OCI-LY1 (cell line): ENCODE results near the gene ITGAV.

Source experiments
- H2AFZ ChIP-seq: fragments of 200-600 bp; sonication (generic), shearing (Covaris generic); 2 replicates; pipeline ENCODE4 v1.6.0; 2014; ENCODE audit warnings: antibody characterized with exemption, mild to moderate bottlenecking, low read length
- H3F3A ChIP-seq: fragments of 200-600 bp; sonication (generic), shearing (Covaris generic); 2 replicates; pipeline ENCODE4 v1.6.0; 2014; ENCODE audit warnings: mild to moderate bottlenecking, antibody characterized with exemption, low read length, moderate library complexity; ENCODE audit not compliant: insufficient read depth
- H3K27ac ChIP-seq: fragments of 200-600 bp; sonication (generic); 2 replicates; pipeline ENCODE4 v1.5.1; 2014; ENCODE audit warnings: low read length, mixed run types, mild to moderate bottlenecking, low read depth; ENCODE audit not compliant: poor library complexity, severe bottlenecking
- H3K27me3 ChIP-seq: fragments of 200-600 bp; sonication (generic); 2 replicates; pipeline ENCODE4 v1.6.0; 2014; ENCODE audit warnings: antibody characterized with exemption, mild to moderate bottlenecking, low read length, moderate library complexity; ENCODE audit not compliant: insufficient read depth
- H3K36me3 ChIP-seq: fragments of 200-600 bp; sonication (generic); 2 replicates; pipeline ENCODE4 v1.6.1; 2014; ENCODE audit warnings: mild to moderate bottlenecking, antibody characterized with exemption, low read length, moderate library complexity, mixed read lengths; ENCODE audit not compliant: insufficient read depth
- H3K4me1 ChIP-seq: fragments of 200-600 bp; sonication (generic); 2 replicates; pipeline ENCODE4 v1.5.1; 2014; ENCODE audit warnings: mild to moderate bottlenecking, low read length, moderate library complexity; ENCODE audit not compliant: insufficient read depth, severe bottlenecking
- H3K4me2 ChIP-seq: fragments of 200-600 bp; sonication (generic), shearing (Covaris generic); 2 replicates; pipeline ENCODE4 v1.6.1; 2014; ENCODE audit warnings: low read length
- H3K4me3 ChIP-seq: fragments of 200-600 bp; sonication (generic); 2 replicates; pipeline ENCODE4 v1.5.1; 2014; ENCODE audit warnings: low read length, low read depth, mild to moderate bottlenecking, mixed read lengths; ENCODE audit not compliant: poor library complexity, severe bottlenecking
- H3K79me2 ChIP-seq: fragments of 200-600 bp; shearing (Covaris generic); 2 replicates; pipeline ENCODE4 v1.6.1; 2016; ENCODE audit warnings: mixed run types, low read length, mixed read lengths; ENCODE audit not compliant: insufficient read depth
- H3K9ac ChIP-seq: fragments of 200-600 bp; sonication (generic), shearing (Covaris generic); 2 replicates; pipeline ENCODE4 v1.6.1; 2014; ENCODE audit warnings: mild to moderate bottlenecking, low read length, mixed read lengths
- H3K9me2 ChIP-seq: fragments of 200-600 bp; sonication (generic), shearing (Covaris generic); 2 replicates; pipeline ENCODE4 v1.6.1; 2014; ENCODE audit warnings: low read depth, mild to moderate bottlenecking, low read length, mixed read lengths
- H3K9me3 ChIP-seq: fragments of 200-600 bp; shearing (Covaris generic); 2 replicates; pipeline ENCODE4 v1.6.1; 2014; ENCODE audit warnings: low read length, mixed read lengths
- H4K20me1 ChIP-seq: fragments of 200-600 bp; sonication (generic), shearing (Covaris generic); 2 replicates; pipeline ENCODE4 v1.6.0; 2016; ENCODE audit warnings: mild to moderate bottlenecking, low read length; ENCODE audit not compliant: insufficient read depth
- CTCF ChIP-seq: fragments of 200-600 bp; sonication (generic), shearing (Covaris generic); IDR thresholded peaks from 2 replicates; pipeline ENCODE4 v1.5.1; 2017; ENCODE audit warnings: mild to moderate bottlenecking, antibody characterized with exemption, low read length, moderate library complexity, mixed read lengths
- EZH2 ChIP-seq: fragments of 200-600 bp; sonication (generic), shearing (Covaris generic); IDR thresholded peaks from 2 replicates; pipeline ENCODE4 v1.8.0; 2017; ENCODE audit warnings: borderline replicate concordance, mixed run types, mild to moderate bottlenecking, antibody characterized with exemption, low read length, moderate library complexity, mixed read lengths

Gene ITGAV

GRCh38 chr2:186551323-186552050 is 38.4 kb upstream of the ITGAV start:
- no peak overlapping the region for H3K27ac ChIP-seq
- no peak overlapping the region for H2AFZ ChIP-seq
- no peaks in the 10 kb centered on the region for H3K79me2 ChIP-seq

GRCh38 chr2:186554429-186554828 is 35.4 kb upstream of the ITGAV start:
- Histone ChIP-seq H3K9me2 (no peaks in the 10 kb centered on the region), H3K27me3 (no peaks in the 10 kb centered on the region), H3K4me1 (no peaks in the 10 kb centered on the region), H3F3A (no peaks in the 10 kb centered on the region), H3K4me3 (no peak overlapping the region), H3K9me3 (no peaks in the 10 kb centered on the region), H2AFZ (no peak overlapping the region), H4K20me1 (no peaks in the 10 kb centered on the region), H3K79me2 (no peaks in the 10 kb centered on the region), H3K36me3 (no peaks in the 10 kb centered on the region), H3K4me2 (no peak overlapping the region), H3K27ac (no peak overlapping the region), H3K9ac (no peak overlapping the region)
- no peak for TF ChIP-seq CTCF
- TF ChIP-seq EZH2 = no peak

More at GRCh38 chr2:186551323-186552050, 38.4 kb upstream of the ITGAV start:
- Histone ChIP-seq H3K4me1 (no peaks in the 10 kb centered on the region), H3K9me3 (no peaks in the 10 kb centered on the region), H3F3A (no peaks in the 10 kb centered on the region), H3K4me3 (no peak overlapping the region), H3K4me2 (no peak overlapping the region), H3K27me3 (no peaks in the 10 kb centered on the region), H3K36me3 (no peaks in the 10 kb centered on the region), H3K9ac (no peak overlapping the region), H3K9me2 (no peaks in the 10 kb centered on the region), H4K20me1 (no peaks in the 10 kb centered on the region)
- no peak for TF ChIP-seq EZH2

GRCh38 chr2:186554850-186555671 is 34.8 kb upstream of the ITGAV start:
- Histone ChIP-seq H4K20me1 (no peaks in the 10 kb centered on the region), H3F3A (no peaks in the 10 kb centered on the region), H3K9me3 (no peaks in the 10 kb centered on the region), H3K27ac (no peak overlapping the region), H3K27me3 (no peaks in the 10 kb centered on the region), H3K79me2 (no peaks in the 10 kb centered on the region), H3K4me3 (no peak overlapping the region), H3K9ac (no peak overlapping the region), H2AFZ (no peak overlapping the region), H3K4me2 (no peak overlapping the region), H3K9me2 (no peaks in the 10 kb centered on the region), H3K4me1 (no peaks in the 10 kb centered on the region), H3K36me3 (no peaks in the 10 kb centered on the region)
- TF ChIP-seq CTCF (no peak), EZH2 (no peak)
